ENCODE data around the gene SNRK.

DNA sequence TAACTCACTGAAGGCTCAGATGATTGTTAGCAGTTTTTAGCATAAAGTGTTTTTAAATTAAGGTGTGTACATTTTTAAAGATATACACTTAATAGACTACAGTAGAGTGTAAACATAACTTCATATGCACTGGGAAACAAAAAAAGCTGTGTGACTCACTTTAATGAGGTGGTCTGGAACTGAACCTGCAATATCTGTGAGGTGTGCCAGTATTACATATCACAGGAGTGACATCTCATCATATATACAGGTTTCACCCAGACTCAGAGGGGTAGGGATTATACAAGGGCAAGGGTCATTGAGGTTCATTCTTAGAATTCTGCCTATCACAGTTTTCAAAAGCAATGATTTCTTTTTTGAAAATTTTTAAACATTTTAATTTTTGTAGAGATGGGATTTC is 7.3 kb upstream of the SNRK start:
- no peak for TF ChIP-seq EZH2 (IDR thresholded peaks at IDR 0.05; ENCODE audit: low read length, unreplicated experiment)
- TF ChIP-seq, protein P1, sequence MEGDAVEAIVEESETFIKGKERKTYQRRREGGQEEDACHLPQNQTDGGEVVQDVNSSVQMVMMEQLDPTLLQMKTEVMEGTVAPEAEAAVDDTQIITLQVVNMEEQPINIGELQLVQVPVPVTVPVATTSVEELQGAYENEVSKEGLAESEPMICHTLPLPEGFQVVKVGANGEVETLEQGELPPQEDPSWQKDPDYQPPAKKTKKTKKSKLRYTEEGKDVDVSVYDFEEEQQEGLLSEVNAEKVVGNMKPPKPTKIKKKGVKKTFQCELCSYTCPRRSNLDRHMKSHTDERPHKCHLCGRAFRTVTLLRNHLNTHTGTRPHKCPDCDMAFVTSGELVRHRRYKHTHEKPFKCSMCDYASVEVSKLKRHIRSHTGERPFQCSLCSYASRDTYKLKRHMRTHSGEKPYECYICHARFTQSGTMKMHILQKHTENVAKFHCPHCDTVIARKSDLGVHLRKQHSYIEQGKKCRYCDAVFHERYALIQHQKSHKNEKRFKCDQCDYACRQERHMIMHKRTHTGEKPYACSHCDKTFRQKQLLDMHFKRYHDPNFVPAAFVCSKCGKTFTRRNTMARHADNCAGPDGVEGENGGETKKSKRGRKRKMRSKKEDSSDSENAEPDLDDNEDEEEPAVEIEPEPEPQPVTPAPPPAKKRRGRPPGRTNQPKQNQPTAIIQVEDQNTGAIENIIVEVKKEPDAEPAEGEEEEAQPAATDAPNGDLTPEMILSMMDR (conservative IDR thresholded peaks at IDR 0.05; ENCODE audit: low read depth, low read length), result no peak
